ENCODE measurements around the gene TBC1D22A. TPM values are rescaled to one million over a fixed set of nuclear protein-coding genes. Genes with fewer than 3 reads are reported as not detected.

Gene TBC1D22A
- total RNA-seq, 1 experiment from 2014 or later = 27.6 TPM

DNA sequence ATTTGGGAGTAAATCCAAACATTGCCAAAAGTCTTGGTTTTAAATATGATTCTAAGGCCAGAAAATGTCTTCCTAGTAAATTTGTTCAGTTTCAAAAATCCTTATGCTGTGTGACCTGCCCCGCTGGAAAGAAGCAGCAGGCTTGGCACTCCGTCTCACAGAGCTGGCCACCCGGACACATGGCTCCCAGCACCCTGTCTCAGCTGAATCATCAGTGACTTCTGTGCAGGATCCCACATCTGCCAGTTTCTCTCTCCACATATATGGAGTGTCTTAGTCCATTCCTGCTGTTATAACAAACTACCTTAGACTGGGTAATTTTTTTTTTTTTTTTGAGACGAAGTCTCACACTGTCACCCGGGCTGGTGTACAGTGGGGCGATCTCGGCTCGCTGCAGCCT lies 356.7 kb downstream of the TBC1D22A start:
- no peaks in the 10 kb centered on the region for H3K36me3 Mint-ChIP-seq (ENCODE audit: insufficient read depth, unreplicated experiment)
- H3K27me3 Mint-ChIP-seq (ENCODE audit: unreplicated experiment) = no peaks in the 10 kb centered on the region
- TF ChIP-seq, protein P1, sequence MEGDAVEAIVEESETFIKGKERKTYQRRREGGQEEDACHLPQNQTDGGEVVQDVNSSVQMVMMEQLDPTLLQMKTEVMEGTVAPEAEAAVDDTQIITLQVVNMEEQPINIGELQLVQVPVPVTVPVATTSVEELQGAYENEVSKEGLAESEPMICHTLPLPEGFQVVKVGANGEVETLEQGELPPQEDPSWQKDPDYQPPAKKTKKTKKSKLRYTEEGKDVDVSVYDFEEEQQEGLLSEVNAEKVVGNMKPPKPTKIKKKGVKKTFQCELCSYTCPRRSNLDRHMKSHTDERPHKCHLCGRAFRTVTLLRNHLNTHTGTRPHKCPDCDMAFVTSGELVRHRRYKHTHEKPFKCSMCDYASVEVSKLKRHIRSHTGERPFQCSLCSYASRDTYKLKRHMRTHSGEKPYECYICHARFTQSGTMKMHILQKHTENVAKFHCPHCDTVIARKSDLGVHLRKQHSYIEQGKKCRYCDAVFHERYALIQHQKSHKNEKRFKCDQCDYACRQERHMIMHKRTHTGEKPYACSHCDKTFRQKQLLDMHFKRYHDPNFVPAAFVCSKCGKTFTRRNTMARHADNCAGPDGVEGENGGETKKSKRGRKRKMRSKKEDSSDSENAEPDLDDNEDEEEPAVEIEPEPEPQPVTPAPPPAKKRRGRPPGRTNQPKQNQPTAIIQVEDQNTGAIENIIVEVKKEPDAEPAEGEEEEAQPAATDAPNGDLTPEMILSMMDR (IDR thresholded peaks at IDR 0.05; ENCODE audit: unreplicated experiment) = no peak
- H3K27ac Mint-ChIP-seq (ENCODE audit: unreplicated experiment) = no peak overlapping the region
- H3K4me3 Mint-ChIP-seq (ENCODE audit: low read depth, unreplicated experiment) = no peak overlapping the region
- CTCF ChIA-PET = no interaction called here
- intact Hi-C loops (cut with micrococcal nuclease; ENCODE audit: unreplicated experiment) = no loop called here
- BruUV-seq (replicated peaks) = no TSS peak
- no peak for DNase-seq
- H3K9me3 Mint-ChIP-seq (ENCODE audit: low read depth, unreplicated experiment) = no peaks in the 10 kb centered on the region
- peaks cover 7% of the 10 kb centered on the region for H3K4me1 Mint-ChIP-seq (ENCODE audit: low read depth, unreplicated experiment)

DNA sequence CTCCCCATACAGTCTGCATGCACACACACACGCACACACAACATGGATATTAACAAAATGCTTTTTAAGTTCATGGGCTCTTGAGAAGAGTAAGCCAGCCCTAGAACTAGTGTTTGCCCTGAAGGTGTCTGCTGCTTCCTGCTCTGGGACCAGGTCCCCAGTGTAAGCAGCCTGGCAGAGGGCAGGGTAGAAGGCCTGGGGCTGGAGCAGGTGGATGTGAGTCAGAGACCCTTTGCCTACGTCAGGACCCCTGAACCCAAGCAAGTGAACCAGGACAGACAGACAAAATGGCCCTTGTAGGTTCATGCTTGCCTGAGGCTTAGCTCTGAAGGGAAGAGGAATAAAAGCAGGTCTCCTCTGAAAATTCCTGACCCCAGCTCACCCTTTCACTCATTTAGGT lies 357.9 kb downstream of the TBC1D22A start:
- H3K9me3 Mint-ChIP-seq (ENCODE audit: low read depth, unreplicated experiment) = no peaks in the 10 kb centered on the region
- TF ChIP-seq, protein P1 (IDR thresholded peaks at IDR 0.05; ENCODE audit: unreplicated experiment) = no peak
- intact Hi-C loops (cut with micrococcal nuclease; ENCODE audit: unreplicated experiment) = no loop called here
- no peak overlapping the region for H3K4me3 Mint-ChIP-seq (ENCODE audit: low read depth, unreplicated experiment)
- no peak overlapping the region for H3K27ac Mint-ChIP-seq (ENCODE audit: unreplicated experiment)
- no peak for DNase-seq
- H3K4me1 Mint-ChIP-seq (ENCODE audit: low read depth, unreplicated experiment) = peaks cover 7% of the 10 kb centered on the region
- no TSS peak for BruUV-seq (replicated peaks)
- H3K36me3 Mint-ChIP-seq (ENCODE audit: insufficient read depth, unreplicated experiment) = no peaks in the 10 kb centered on the region
- H3K27me3 Mint-ChIP-seq (ENCODE audit: unreplicated experiment) = no peaks in the 10 kb centered on the region
- CTCF ChIA-PET = no interaction called here

DNA sequence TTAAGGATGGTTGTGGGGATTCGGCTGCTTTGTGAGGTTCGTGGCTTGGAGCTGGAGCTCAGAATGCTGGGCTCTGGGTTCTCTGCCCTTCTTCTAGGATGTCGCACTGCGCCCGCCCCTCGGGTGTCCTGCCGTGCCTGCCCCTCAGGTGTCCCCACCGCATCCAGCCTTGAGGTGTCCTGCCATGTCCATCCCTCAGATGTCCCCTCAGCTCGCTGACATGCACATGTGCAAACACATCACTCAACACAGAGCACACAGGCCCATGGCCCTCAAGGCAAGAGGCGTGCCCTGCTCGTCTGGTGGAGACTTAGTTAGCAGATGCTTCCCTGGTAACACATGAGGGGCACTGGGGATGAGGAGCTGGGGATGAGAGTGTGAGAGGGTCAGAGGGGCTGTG lies 359.3 kb downstream of the TBC1D22A start:
- Mint-ChIP-seq H3K4me1 (ENCODE audit: low read depth, unreplicated experiment) (peaks cover 7% of the 10 kb centered on the region), H3K27ac (ENCODE audit: unreplicated experiment) (no peak overlapping the region), H3K27me3 (ENCODE audit: unreplicated experiment) (no peaks in the 10 kb centered on the region), H3K9me3 (ENCODE audit: low read depth, unreplicated experiment) (no peaks in the 10 kb centered on the region), H3K4me3 (ENCODE audit: low read depth, unreplicated experiment) (no peak overlapping the region), H3K36me3 (ENCODE audit: insufficient read depth, unreplicated experiment) (no peaks in the 10 kb centered on the region)
- DNase-seq = no peak
- TF ChIP-seq, protein P1 (IDR thresholded peaks at IDR 0.05; ENCODE audit: unreplicated experiment) = no peak
- CTCF ChIA-PET = interaction anchor here (0.7 kb wide), 1 partner anchor 287 kb away, joined by 4 read pairs; no protein-coding TSS in a partner anchor
- no TSS peak for BruUV-seq (replicated peaks)
- intact Hi-C loops (cut with micrococcal nuclease; ENCODE audit: unreplicated experiment) = no loop called here

DNA sequence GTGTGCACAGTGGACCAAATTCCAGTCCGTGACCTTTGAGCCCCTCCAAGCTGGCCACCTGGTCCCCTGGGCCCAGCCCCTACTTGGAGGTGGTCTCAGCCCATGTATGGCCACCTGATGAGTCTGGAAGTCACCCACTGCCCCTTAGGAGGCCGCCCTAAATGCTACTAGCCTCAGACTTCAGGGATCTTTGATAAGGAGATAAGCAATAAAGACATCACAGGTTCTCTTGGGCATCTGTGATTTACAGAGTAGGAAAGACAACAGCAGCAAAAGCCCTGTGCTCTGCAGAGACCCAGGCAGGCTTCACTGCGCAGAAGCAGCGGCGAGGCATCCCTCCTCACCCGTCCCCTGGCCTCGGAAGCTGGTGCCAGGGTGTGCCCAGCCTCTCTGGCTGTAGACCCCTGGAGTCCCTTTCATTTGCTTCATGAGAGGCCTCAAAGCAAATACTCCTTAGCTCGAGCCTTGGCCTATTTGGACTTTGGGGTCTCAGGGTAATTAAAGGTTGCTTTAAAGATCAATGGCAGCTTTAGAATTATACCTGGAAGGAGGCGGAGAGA lies 360.1 kb downstream of the TBC1D22A start:
- intact Hi-C loops (cut with micrococcal nuclease; ENCODE audit: unreplicated experiment) = no loop called here
- TF ChIP-seq, protein P1 (IDR thresholded peaks at IDR 0.05; ENCODE audit: unreplicated experiment) = no peak
- peaks cover 7% of the 10 kb centered on the region for H3K4me1 Mint-ChIP-seq (ENCODE audit: low read depth, unreplicated experiment)
- no TSS peak for BruUV-seq (replicated peaks)
- H3K27ac Mint-ChIP-seq (ENCODE audit: unreplicated experiment) = no peak overlapping the region
- CTCF ChIA-PET = no interaction called here
- no peak overlapping the region for H3K4me3 Mint-ChIP-seq (ENCODE audit: low read depth, unreplicated experiment)
- DNase-seq = no peak
- no peaks in the 10 kb centered on the region for H3K9me3 Mint-ChIP-seq (ENCODE audit: low read depth, unreplicated experiment)
- no peaks in the 10 kb centered on the region for H3K27me3 Mint-ChIP-seq (ENCODE audit: unreplicated experiment)
- peaks cover 4% of the 10 kb centered on the region for H3K36me3 Mint-ChIP-seq (ENCODE audit: insufficient read depth, unreplicated experiment)
